HG03354 (cell line): ENCODE results near the gene CDHR3.

Source experiments
- ATAC-seq: cut with Tn5 transposase; IDR thresholded peaks from one replicate; pipeline ENCODE4 v1.9.1; 2021; ENCODE audit warnings: mild to moderate bottlenecking; ENCODE audit not compliant: unreplicated experiment, poor library complexity, severe bottlenecking

CDHR3 gene, protein sequence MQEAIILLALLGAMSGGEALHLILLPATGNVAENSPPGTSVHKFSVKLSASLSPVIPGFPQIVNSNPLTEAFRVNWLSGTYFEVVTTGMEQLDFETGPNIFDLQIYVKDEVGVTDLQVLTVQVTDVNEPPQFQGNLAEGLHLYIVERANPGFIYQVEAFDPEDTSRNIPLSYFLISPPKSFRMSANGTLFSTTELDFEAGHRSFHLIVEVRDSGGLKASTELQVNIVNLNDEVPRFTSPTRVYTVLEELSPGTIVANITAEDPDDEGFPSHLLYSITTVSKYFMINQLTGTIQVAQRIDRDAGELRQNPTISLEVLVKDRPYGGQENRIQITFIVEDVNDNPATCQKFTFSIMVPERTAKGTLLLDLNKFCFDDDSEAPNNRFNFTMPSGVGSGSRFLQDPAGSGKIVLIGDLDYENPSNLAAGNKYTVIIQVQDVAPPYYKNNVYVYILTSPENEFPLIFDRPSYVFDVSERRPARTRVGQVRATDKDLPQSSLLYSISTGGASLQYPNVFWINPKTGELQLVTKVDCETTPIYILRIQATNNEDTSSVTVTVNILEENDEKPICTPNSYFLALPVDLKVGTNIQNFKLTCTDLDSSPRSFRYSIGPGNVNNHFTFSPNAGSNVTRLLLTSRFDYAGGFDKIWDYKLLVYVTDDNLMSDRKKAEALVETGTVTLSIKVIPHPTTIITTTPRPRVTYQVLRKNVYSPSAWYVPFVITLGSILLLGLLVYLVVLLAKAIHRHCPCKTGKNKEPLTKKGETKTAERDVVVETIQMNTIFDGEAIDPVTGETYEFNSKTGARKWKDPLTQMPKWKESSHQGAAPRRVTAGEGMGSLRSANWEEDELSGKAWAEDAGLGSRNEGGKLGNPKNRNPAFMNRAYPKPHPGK

DNA sequence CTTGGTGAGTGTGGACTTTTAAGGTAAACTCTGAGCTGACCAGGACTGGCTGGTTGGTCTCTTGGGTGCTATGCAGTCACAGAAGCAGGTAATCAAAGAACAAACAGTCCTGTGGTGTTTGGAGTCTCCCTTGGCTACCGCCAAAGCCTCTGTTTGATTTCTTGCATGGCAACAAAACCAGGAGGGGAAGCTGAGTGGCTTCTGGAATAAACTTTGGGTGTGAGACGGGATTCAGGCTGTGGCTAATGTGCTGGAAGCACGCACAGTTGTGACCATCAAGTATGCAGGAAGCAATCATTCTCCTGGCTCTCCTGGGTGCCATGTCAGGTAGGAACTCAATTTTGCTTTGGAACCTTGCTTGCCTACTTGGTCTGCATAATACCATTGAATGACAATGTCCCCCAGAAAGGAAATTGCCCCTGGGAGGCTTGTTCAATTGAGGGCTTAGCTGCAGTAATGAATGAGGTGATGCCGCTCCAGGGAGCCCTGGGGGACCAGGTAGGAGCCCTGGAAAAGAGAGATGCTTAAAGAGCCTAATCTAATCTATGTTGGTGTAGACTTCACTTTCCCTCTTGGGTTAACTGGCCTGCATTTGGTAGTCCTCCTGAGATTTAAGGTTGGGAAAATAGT is at the start of gene CDHR3:
Gene CDHR3, plus strand, starts transcription at position 227 of the 630 bp plus-strand sequence. Its CDS starts 55 bp downstream, at position 282.
- no peak for ATAC-seq

DNA sequence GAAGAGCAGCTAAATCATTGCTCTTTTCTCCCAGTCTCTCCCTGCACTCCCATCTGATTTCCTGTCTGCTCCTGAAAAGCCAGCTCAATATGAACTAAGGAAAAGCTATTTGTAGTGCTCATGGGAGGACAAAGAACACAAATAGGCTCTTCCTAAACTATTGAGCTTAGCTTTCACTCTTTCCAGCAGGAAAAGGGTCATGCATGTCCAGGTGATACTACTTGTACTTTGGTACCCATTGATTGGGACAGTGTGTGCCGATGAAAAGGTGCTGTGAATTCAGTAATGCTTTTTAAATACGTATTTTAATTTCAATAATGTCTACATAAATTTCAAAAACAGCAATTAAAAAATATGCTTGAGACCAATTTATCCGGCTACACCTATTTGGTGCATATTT is 49.1 kb upstream of the CDHR3 start:
- no peak for ATAC-seq

DNA sequence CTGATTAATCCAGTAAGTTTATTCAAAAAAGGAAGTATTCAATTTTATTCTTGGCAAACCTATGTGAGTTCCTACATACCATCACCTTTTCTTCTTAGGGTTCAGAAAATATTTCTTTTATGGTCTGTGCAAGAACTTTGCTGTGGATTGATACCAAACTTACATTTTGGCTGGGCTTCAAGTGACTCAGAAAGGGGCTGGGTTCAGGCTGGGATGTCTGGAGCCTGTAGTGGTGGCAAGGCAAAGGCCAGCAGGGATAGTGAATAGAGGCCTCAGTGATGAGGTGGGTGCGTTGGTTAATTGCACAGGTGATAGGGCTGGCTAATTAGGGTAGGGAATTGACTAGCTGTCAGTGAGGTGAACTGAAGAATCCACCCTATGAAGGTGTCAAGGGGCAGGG is 46.5 kb upstream of the CDHR3 start:
- ATAC-seq, result no peak

DNA sequence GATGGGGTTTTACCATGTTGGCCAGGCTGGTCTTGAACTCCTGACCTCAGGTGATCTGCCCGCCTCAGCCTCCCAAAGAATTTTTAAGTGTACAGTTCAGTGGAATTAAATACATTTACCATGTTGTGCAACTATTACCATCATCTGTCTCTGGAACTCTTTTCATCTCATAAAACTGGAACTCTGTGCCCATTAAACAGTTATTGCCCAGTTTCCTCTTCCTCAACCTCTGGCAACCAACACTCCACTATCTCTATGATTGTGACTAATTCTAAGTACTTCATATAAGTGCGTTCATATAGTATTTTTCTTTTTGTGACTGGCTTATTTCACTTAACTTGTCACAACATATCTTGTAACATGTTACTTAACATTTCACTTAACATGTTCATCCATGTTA is 45.4 kb upstream of the CDHR3 start:
- no peak for ATAC-seq

DNA sequence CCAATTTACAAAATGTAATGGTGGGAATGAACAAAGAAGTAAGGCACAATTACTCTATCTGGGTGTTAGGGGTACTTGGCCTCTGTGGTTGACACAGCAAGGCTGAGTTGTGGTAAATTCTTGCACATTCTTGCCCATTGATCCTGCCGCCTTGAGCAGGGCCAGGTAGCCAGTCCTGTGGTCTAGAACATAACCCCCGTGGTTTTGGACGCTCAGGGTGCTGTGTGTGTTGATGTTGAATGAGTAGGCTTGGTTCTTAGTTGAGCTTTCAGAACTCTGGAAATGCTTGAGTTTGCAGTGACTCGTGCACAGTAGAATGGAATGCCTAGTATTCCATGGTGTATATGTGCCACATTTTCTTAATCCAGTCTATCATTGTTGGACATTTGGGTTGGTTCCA is 42.3 kb upstream of the CDHR3 start:
- ATAC-seq, result no peak

DNA sequence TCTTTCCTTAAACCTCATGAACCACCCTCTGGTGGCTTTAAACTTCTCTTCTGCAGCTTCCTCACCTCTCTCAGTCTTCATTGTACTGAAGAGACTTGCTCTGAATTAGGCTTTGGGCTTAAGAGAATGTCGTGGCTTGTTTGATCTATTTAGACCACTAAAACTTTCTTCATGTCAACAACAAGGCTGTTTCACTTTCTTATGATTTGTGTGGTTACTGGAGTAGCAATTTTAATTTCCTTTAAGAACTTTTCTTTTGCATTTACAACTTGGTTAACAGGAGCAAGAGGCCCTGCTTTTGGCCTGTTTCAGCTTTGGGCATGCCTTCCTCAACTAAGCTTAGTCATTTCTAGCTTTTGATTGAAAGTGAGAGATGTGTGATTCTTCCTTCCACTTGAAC is 38.1 kb upstream of the CDHR3 start:
- ATAC-seq, result no peak

DNA sequence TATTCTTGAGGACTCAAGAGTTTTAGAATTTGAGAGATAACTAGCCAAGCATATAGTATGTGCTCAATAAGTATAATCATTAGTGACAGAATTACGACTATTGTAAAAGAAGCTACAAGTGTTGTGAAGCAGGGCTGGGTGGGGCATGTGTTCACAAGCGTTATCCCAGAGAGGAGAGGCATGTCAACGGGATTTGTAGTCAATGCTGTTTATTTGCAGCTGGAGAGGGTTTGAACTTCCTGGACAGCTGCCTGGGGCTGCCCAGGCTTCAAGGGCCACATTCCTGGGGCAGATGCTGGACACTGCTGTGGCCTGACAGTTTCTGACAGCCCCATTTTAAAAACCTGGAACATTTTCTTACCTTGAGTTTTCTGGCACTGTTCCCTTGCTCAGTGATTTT is 36.9 kb upstream of the CDHR3 start:
- no peak for ATAC-seq

DNA sequence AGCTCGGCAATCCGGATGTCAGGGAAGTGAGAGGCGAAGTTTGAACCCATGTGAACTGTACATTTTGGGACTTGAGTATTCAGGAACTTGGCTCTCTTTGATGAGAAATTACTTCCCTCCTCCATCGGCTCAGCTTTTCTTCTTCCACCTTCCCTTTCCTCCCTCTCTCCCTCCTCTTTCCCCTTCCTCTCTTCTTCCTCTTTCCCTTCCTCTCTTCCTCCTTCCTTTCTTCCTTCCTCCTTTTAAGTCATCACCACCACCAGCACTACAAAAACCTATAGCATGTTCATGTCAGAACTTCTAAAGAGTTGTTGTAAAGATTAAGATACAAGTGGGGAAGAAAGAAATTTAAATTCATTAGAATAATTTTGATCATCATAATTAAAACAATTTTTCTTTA is 31.9 kb upstream of the CDHR3 start:
- ATAC-seq, result no peak

DNA sequence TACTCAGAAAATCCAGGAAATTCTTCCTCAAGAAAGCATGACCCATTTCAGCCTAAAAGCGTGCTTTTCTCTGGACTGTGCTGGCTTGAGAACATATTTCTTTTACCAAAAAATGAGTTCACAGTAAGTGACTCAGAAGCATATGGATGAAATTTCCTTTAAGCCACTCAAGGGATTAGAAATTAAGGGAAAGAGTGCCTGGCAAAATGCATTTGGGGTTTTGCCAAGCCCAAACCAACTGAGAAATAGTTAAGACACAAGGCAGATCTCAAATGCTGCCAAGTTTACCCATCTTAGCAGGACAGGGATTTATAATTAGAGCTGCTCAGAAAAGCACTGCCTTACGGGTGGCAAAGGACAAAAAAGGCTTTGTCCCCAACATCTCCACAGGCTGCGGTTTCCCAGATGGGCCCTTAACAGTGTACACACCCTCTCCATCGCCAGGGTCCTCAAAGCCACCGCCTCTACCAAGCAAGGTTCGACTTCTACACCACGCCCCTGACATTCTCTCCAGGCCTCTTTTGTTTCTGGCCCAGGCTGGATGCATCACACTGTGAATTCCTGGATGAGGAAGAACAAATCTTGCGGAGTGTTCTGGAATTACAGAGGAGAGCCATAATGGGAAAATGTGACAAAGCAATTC is 30.1 kb upstream of the CDHR3 start:
- ATAC-seq, result no peak

DNA sequence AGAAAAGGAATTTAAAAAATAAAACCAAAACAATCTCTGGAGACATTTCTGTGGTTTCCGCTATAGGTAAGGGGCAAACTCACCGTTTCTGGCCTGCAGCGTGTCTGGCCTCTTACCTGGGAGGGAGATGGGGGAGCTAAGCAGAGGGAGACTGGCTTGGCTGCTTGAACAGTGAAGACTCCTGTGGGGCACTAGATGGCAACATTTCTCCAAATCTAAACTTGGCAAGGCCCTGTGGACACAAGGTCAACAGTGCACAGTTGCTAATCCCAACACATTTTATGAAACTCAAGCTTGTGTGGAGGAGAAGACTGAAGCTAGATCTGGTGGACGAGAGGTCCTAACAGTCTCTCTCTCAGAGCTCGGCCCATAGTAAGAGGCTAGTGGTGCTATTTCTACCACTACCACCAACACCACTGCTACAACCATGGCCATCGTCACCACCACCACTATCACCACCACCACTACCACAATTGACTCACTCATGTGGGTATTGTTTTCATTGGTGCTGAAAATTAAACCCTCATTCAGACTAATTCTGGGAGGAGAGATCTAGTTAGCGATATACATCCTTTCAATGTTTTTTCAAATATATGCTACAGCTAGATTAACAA is 28.4 kb upstream of the CDHR3 start:
- no peak for ATAC-seq

DNA sequence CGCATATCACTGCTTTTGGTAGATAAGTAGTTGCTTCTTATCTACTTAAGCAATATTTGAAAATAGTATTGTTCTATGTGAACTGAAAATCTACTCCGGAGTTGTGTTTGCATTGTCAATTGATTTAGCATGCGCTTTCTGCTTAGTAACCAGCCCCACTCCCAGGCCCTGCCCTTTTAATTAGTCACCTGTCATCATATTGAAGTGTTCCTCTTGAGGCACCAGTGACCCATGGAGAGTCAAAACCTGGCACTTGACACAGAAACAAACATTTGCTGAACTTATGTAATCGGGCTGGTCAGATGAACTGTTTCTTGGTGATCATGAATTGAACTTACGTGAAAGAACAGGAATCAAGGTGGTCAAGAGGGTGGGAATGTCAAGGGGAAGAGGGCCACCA is 27.8 kb upstream of the CDHR3 start:
- no peak for ATAC-seq

DNA sequence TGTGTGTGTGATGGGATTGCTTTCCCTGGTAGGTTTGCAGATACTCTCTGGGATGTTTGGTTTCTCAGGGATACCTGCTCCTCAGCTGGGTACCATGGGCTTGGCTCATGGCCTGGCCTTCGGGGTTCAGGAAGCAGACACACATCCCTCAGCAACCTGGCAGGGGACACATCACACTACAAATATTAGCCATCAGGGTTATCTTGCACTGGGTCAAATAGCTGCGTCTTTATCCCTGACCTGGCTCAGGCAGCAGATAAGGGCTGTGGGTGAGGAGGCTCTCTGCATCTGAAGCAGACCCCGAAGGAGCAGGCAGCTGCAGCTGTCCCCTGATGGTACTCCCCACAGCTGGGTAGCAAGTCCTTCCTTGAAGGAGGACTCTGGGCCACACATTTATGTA is 25.7 kb upstream of the CDHR3 start:
- no peak for ATAC-seq

DNA sequence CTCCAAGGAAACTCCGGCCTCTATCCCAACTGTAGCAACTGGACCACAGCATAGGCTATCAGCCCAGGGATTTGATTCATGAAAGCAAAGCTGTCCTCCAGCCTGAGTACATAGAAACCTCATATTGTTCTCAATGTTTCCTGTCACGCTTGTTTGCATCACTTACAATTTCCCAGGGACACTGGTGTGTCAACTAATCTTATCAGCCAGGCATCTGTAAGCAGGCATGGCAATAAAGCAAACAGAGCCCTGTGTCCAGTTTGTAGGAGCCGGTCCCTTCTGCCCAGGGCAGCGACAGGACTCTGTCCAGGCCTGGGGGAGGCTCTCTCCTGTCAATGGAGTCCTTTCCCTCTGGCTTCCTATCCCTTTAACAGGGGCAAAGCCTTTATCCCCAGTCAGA is 23.0 kb upstream of the CDHR3 start:
- no peak for ATAC-seq

DNA sequence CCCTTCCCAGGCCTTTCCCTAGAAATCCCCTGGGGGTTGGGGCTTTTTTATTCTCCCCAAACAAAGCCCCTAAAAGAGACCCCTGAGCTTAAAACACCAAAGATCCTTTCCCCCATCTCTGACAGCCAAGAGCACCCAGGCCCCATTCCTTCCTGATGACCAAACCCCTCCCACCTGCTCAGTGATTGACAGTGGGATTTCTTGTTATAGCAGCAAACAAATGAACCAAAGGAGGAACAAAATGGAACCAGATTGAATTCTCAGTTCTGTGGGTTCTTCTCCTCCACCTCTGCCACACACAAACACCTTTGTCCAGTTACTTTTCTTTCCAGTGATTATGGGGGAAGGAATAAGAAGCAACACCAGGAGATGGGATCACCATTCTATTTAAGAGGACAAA is 21.5 kb upstream of the CDHR3 start:
- no peak for ATAC-seq

DNA sequence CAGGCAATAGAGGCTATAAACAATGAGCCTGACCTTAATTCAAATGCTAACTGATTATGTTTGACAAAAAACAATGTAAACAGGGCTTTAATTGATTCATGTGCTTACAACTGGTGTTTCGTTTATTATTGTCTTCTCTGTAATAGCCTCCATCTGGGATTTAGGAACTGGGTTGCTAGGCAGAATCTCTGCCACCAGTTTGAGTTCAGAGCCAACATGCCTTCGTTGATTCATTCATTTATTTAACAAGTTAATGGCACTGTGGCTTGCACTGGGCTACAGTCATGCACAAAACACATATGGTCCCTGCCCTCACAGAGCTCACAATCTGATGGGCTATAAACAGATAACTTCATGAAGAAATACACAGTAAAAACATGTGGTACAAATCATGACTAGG is 19.6 kb upstream of the CDHR3 start:
- no peak for ATAC-seq

DNA sequence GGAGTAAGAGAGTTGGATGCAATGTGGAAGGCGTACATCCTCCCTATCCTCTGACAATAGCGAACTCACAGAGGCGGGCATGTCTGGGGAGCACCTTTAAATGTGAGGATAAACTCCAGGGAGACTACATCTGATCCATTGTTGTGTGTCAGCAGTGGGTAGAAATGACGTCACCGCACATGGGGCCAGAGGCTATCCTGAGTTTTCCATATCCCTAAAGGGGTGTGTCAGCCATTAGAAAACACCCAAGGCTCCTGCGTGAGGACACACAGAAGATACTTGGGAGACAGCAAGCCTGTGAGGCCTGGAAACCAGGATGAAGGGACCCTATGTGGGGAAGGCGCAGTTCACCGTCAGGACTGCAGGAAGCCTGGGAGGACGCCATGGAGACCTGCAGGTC is 17.2 kb upstream of the CDHR3 start:
- no peak for ATAC-seq

DNA sequence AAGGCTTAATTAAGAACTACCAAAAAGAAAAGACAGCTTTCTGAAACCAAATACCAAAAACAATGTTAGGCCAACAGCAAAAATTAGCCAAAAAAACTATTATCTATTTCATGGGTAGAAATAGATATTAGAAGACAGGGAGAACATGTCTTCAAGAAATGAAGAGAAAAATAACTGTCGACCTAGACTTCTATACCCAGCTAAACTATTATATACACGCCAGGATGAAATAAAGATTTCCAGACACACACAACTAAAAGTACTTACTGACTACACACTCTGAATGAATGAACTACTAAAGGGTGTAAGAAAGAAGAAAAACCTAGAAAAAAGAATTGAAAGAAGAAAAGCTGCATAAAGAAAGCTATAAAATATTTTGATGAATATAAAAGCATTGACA is 11.5 kb upstream of the CDHR3 start:
- ATAC-seq, result no peak

DNA sequence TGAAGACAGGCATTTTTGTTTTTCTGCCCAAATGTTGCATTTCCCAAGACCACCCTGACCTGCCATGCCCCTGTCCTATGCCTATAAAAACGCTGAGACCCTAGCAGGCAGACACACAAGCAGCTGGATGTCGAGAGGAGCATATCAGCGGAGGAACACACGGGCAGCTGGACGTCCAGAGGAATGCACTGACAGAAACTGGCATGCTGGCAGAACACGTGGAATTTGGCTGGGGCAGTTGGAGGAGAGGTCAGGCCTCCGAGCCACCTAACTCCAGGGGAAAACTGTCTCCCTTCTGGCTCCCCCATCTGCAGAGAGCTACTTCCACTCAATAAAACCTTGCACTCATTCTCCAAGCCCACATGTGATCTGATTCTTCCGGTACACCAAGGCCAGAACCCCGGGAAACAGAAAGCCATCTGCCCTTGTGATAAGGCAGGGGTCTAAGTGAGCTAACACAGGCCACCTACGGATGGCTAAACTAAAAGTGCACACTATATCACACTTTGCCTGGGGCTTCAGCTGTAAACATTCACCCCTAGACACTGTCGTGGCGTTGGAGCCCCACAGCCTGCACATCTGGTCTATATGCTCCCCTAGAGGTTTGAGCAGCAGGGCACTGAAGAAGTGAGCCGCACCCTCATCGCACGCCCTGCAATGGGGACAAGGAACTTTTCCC is 10.0 kb upstream of the CDHR3 start:
- ATAC-seq, result no peak

DNA sequence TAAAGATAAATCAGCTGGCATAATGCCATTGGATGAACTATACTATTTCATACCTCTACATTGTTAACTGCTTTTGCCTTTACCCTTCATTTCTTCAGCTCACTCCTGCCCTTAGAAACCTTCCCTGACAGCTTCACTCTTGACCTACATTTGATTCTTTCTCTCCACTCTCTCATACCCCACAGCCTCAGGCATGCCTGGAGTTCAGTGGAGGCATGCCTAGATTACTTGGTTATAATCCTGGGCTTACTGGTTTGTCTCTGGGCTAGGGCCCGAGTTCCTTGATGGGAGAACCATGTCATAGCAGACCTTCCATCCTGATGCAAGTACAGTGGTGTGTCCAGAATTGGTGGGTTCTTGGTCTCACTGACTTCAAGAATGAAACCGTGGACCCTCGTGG is 8.4 kb upstream of the CDHR3 start:
- no peak for ATAC-seq
